IMR-90 (cell line): Measurements from ENCODE around the gene HTR3A.

Experiments
- CHD1 ChIP-seq: IDR thresholded peaks from 2 replicates; pipeline ENCODE4 v1.6.1; 2012; ENCODE audit warnings: low read depth, low read length, improper control_type of control experiment
- FOS ChIP-seq: fragments of 150-350 bp; IDR thresholded peaks from 2 replicates; pipeline ENCODE4 v1.6.1; 2016; ENCODE audit warnings: low read depth, low read length
- MAFK ChIP-seq: IDR thresholded peaks from 2 replicates; pipeline ENCODE4 v1.6.1; 2012; ENCODE audit warnings: low read depth, low read length, improper control_type of control experiment
- MXI1 ChIP-seq: IDR thresholded peaks from 2 replicates; pipeline ENCODE4 v1.6.1; 2012; ENCODE audit warnings: low read depth, mild to moderate bottlenecking, low read length, moderate library complexity, borderline replicate concordance
- POLR2A ChIP-seq: IDR thresholded peaks from 2 replicates; pipeline ENCODE4 v1.6.1; 2012; ENCODE audit warnings: mild to moderate bottlenecking, low read depth, low read length
- RAD21 ChIP-seq: IDR thresholded peaks from 2 replicates; pipeline ENCODE4 v1.6.1; 2012; ENCODE audit warnings: low read length, improper control_type of control experiment
- RCOR1 ChIP-seq: IDR thresholded peaks from 2 replicates; pipeline ENCODE4 v1.6.1; 2012; ENCODE audit warnings: mild to moderate bottlenecking, low read length, improper control_type of control experiment; ENCODE audit not compliant: insufficient replicate concordance
- TF ChIP-seq, protein P1 (sequence below): conservative IDR thresholded peaks from 2 replicates; pipeline ENCODE4 v1.5.1; 2012; ENCODE audit warnings: mild to moderate bottlenecking, low read depth, low read length, improper control_type of control experiment
- TF ChIP-seq, protein P2 (sequence below): fragments of 150-350 bp; IDR thresholded peaks from 2 replicates; pipeline ENCODE4 v1.6.1; 2017; ENCODE audit warnings: mild to moderate bottlenecking, antibody characterized with exemption, low read length, low read depth

DNA sequence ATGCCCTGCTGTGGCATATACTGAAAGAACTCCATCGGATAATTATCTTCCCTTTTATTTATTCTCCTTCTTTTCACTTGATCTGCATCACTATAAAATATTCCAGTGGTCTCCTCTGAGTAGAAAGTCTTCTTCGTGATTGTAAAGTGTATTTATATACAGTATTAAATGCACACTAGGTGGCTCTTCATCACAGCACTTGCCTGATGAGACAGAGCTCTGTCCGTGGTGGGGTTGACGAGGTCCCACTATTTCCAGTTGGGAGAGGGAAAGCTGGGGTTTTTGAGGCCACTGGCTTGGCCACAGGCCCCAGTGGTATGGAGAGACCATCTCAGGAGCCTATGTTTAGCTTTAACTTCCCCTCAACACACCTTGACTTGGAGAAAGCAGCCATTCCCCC, 53.0 kb downstream of the HTR3A start:
- TF ChIP-seq, protein P1, sequence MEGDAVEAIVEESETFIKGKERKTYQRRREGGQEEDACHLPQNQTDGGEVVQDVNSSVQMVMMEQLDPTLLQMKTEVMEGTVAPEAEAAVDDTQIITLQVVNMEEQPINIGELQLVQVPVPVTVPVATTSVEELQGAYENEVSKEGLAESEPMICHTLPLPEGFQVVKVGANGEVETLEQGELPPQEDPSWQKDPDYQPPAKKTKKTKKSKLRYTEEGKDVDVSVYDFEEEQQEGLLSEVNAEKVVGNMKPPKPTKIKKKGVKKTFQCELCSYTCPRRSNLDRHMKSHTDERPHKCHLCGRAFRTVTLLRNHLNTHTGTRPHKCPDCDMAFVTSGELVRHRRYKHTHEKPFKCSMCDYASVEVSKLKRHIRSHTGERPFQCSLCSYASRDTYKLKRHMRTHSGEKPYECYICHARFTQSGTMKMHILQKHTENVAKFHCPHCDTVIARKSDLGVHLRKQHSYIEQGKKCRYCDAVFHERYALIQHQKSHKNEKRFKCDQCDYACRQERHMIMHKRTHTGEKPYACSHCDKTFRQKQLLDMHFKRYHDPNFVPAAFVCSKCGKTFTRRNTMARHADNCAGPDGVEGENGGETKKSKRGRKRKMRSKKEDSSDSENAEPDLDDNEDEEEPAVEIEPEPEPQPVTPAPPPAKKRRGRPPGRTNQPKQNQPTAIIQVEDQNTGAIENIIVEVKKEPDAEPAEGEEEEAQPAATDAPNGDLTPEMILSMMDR, result no peak
- TF ChIP-seq, protein P2, sequence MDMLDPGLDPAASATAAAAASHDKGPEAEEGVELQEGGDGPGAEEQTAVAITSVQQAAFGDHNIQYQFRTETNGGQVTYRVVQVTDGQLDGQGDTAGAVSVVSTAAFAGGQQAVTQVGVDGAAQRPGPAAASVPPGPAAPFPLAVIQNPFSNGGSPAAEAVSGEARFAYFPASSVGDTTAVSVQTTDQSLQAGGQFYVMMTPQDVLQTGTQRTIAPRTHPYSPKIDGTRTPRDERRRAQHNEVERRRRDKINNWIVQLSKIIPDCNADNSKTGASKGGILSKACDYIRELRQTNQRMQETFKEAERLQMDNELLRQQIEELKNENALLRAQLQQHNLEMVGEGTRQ, result no peak
- TF ChIP-seq MAFK (no peak), RCOR1 (no peak), FOS (no peak), RAD21 (no peak), POLR2A (no peak), MXI1 (no peak), CHD1 (no peak)
